Left ventricle myocardium superior (tissue), 1 donor: ENCODE measurements around the gene FAM47E. TPM values are rescaled to one million over a fixed set of nuclear protein-coding genes. Genes with fewer than 3 reads are reported as not detected.

Source experiments
- ATAC-seq: fragments of 200-7000 bp; cut with Tn5 transposase; one replicate; pipeline ENCODE4 v1.9.1; 2020; ENCODE audit warnings: mild to moderate bottlenecking, moderate library complexity
- DNase-seq: peaks from one replicate; pipeline ENCODE4 v3.0.0-alpha.2; 2020
- intact Hi-C: fragments of 100-400 bp; cut with micrococcal nuclease; formaldehyde crosslinking; loops from one replicate; pipeline ENCODE4 v1.11.0; 2022
- long read RNA-seq: library from polyadenylated mRNA; unstranded; transcript quantifications from one replicate; pipeline ENCODE4 v2.0.0, GENCODE V29; 2021
- total RNA-seq: library from RNA; stranded (reverse); fragmentation: NEBNext Ultra II Directional; extraction: Animal tissue kit (Norgen Biotek cat#: 25700); gene quantifications from one replicate; pipeline ENCODE4 v1.2.1, GENCODE V29; 2021
- donor health status: DM: no; HTN: yes; CAD: no; lungs with severe emphysema.

Gene FAM47E
- total RNA-seq = 2.4 TPM
- long read RNA-seq, partial matches to known transcripts = 0 of 4 reads
- long read RNA-seq, other reads (novel, unspliced or antisense) = 3 of 4 reads

DNA sequence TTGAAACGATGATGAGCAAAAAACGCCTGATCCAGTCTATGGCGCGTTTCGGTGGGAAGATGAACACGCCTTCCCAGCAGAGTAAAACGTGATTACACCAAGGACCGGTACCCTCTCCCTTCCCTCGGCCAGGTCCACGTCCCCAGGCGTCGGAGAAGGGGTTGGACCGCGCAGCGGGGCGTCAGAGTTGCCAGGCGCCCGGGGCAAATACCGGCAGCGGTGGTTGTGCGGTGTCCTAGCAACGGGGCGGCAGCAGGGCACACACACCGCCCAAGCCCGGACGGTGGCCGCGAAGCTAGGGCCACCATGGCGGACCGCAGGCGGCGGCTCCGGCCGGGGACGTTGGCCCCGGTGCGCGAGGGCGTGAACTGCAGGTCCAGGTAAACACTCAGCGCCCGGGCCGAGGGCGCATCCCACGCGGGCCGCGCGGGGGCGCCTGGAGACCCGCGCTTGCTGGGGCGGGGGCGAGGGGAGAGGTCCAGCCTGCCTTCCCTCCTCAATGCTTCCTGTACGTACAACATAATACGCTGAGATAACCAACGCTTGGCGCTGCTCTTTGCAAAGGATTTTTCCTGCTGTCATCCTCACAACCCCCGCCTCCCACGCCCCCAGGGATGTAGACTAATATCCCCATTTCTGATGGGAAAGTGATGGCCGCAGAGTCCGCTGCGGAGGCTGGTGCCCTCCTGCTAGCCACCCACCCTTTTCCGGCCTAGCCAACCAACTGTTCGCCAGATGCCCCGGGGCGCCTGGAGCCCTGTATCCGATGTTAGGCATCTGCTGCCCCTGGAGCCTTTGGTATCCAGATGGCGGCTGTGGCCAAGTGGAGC, at the start of gene FAM47E:
Gene FAM47E (plus strand): TSS at position 281 of the 830 bp plus-strand sequence. CDS start 26 bp downstream, at position 307.
- peak; percentile 86 for DNase-seq
- peak; percentile 99 for ATAC-seq
- intact Hi-C loops = no loop called here

- ATAC-seq (no peak), DNase-seq (no peak)
- intact Hi-C loops = no loop called here
Measured at GRCh38 chr4:76203541-76203940, 48.0 kb upstream of the FAM47E start.

DNA sequence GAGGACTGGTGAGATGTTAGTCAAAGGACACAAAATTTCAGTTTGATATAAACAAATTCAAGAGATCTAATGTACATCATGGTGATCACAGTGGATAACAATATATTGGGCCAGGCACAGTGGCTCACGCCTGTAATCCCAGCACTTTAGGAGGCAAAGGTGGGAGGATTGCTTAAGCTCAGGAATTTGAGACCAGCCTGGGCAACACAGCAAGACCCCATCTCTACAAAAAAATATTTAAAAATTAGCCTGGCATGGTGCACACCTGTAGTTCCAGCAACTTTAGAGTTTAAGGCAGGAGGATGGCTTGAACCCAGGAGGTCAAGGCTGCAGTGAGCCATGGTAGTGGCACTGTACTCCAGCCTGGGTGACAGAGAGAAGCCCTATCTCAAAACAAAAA, 46.6 kb upstream of the FAM47E start:
- no peak for ATAC-seq
- intact Hi-C loops = no loop called here
- DNase-seq = no peak

- ATAC-seq (no peak), DNase-seq (no peak)
- intact Hi-C loops = no loop called here
Measured at GRCh38 chr4:76205476-76205875, 46.0 kb upstream of the FAM47E start.

DNA sequence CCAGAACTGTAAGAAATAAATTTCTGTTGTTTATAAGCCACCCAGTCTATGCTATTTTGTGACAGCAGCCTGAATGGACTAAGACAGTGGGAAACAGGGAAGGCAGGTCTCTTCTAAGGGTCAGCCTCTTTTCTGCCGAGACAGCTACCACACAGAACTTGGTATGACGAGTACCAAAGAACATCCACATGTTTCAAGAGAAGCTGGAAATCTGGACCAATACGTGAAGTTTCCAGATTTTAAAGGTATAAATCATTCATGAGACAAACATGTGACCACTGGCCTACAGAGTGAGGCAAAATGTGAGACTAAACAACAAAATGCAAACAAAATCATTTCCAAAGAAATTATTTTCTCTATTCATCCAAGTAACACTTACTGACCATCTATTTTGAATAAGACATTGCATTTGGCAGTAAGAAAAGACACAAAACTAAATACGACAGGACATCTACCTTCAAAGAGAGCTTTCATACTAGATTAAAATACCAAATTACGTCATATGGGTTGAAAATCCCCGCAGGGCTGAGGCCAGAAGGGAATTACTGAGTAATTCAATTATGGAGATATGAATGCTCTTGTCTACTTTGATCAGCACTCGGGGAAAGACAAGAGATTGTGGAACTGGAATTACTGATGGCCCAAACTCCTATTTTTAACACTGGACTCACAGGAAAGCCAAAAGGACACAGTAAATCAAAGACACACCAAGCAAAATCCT, 45.1 kb upstream of the FAM47E start:
- intact Hi-C loops = no loop called here
- peak; percentile 11 for ATAC-seq
- DNase-seq = no peak

GRCh38 chr4:76207549-76207948, 44.0 kb upstream of the FAM47E start:
- ATAC-seq (no peak), DNase-seq (no peak)
- intact Hi-C loops = no loop called here

DNA sequence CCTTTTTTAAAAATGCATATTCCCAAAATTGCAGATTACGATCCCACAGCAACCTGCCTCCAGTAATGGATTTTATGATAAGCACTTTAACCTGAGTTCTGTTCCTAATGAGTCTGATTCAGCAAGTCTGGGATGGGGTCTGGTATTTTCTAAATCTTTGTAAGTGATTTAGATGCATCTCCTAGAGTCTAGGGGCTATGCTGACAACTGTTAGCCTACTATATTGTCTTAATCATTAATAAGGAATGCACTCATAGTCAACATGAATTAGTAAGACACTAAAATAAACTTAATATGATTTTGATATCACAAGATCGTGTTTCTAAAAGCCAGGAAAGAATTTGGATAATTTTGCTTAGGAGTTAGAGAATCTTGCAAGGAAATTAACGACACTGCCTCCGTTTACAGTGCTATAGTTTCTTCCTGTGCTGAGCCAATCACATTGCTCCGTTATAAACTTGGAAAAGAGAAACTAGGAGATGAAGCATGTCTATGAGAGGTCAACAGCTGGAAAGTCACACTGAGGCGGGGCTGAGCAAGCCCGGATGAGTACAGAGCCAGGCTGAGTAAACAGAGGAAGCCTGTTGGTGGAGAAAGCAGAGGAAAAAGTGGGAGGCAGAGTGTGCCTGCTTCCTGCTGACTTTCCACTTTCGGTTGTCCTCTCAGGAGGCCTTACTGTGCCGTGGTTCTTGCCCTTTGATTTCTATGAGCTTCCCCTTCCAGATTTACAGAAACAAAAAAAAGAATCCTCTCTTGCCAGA, 43.3 kb upstream of the FAM47E start:
- DNase-seq = peak; percentile 83
- intact Hi-C loops = no loop called here
- ATAC-seq = peak; percentile 89

DNA sequence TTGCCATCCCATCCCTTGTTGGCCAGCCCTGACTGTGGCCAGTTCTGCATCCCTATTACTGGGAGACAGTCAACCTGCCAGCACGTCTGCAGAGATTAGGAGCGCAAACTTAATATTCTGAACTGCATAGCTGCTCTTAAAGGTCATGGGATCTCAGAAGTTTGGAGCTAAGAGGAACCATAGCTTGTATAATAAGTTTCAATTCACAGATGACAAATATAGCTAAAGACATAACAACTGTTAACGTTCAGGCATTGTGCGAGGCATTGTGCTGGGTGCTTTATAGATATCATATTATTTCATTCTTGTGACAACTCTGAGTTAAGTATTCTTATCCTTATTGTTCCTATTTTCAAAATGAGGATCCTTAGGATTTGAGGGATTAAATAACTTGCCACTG, 41.6 kb upstream of the FAM47E start:
- DNase-seq (no peak), ATAC-seq (no peak)
- intact Hi-C loops = no loop called here

- ATAC-seq = no peak
- DNase-seq = no peak
- intact Hi-C loops = no loop called here
Measured at GRCh38 chr4:76210452-76210851, 41.1 kb upstream of the FAM47E start.

GRCh38 chr4:76211769-76212708, 39.5 kb upstream of the FAM47E start:
- ATAC-seq (no peak), DNase-seq (no peak)
- intact Hi-C loops = no loop called here

- ATAC-seq = no peak
- DNase-seq = no peak
- intact Hi-C loops = no loop called here
Measured at GRCh38 chr4:76212851-76213414, 38.6 kb upstream of the FAM47E start.

DNA sequence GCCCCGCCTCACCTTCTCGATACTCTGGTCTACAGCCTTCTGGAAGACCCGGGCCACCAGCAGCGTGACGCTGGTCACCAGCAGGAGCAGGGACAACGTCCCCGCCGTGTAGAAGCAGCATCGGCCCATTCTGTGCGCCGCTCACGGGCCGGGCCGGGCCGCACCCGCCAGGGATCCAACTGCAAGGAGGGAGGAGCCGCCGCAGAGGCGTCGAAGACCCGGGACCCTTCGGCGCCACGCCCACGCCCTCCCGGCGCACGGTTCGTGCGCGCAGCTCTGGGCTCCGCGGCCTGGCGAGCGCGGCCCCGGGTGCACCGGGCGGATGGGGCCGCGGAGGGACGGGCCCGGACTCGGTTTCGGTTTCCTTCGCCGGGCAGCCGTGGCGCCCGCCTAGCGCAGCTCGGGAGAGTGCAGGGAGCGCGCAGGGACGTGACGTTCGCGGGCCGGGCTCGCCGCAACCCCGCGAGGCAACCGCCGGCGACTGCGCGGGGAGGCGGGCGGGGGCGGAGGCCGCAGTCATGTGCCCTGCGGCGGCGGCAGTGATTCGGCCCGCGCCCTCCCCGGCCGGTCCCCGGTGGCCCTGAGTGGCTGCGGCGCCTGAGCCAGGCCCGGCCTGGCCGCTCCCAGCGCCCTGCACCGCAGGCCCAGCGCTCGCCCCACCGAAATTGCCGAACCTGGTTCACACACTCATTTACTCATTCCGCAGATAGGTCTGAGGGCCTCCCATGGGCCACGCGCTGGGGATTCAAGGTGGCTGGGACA, 37.9 kb upstream of the FAM47E start, which contains the start of gene SCARB2:
Gene SCARB2 (minus strand): TSS at position 410 of the 762 bp plus-strand sequence. CDS start 281 bp downstream, at position 129.
- ATAC-seq = peak; percentile 96
- intact Hi-C loops = no loop called here
- peak; percentile 96 for DNase-seq

GRCh38 chr4:76214177-76214675, 37.3 kb upstream of the FAM47E start:
- DNase-seq (no peak), ATAC-seq (no peak)
- intact Hi-C loops = no loop called here

DNA sequence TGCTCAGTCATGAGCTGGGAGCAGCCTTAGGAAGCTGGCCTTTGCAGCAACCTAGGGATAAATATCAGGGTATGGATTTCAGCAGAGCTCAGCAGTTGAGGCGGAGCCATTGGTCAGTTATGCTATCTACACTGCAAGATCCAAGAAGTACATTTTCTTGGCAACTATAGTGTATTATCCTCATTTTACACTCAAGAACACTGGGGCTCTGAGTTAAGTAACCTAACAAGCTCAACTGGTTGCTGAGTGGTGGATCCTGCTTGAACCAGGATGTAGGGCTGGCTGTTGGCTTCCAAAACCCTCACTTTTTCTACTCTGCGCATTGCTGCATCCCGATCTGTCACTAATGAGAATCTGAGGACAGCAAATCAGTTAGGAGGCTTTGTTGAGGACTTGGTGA, 36.4 kb upstream of the FAM47E start:
- no peak for ATAC-seq
- intact Hi-C loops = no loop called here
- no peak for DNase-seq

DNA sequence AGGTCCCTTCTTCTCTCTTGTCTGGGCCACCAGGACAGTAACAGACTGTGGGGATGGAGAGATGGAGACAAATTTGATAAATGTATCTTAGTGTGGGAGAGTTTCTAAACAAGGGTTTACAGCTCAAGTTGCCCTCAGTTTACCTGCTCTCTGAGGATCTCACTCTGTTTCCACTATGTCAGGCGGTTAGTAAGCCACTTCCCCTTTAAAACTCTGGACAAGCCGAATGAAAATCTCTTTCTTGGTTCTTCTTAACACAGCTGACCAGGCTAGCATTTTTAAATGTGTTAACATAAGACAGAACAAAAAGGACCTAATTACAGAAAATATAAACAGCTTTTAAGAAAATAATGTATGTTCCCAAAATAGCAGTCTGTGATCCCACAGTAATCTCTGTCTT, 35.0 kb upstream of the FAM47E start:
- intact Hi-C loops = no loop called here
- DNase-seq = no peak
- ATAC-seq = no peak

DNA sequence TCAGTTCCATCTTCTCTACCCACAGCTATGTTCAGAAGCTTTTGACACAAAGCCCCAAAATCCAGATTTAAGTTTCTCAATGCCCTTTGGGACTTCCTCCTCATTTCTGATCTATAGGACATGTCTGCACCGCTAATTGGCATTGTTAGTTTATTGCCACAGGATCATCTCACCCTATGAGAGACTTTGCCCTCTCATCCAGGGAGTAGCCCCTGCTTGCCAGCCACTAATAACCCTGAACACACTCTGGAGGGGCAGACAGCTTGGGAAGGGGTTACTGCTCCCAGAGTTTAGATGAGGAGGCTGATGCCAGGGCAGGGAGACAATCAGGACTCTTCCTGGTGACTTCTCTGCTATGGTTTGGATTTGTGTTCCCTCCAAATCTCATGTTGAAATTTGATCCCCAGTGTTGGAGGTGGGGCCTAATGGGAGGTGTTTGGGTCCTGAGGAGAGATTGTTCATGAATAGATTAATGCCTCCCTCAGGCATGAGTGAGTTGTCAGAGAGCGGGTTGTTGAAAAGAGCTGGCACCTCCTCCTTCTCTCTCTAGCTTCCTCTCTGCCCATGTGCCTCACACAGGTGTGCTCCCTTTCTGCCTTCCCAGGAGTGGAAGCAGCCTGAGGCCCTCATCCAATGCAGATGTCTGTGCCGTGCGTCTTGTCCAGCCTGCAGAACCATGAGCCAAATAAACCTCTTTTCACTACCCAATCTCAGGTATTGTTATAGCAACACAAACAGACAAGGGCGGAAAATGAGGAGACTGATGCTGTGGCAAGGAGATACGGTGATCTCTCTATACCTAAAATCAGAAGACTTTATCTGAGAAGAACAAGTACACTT, 34.3 kb upstream of the FAM47E start:
- DNase-seq = no peak
- intact Hi-C loops = no loop called here
- no peak for ATAC-seq
